ENCODE results near the gene TRABD2A. TPM values are rescaled to one million over a fixed set of nuclear protein-coding genes. Genes with fewer than 3 reads are reported as not detected.

TRABD2A gene
- total and polyA plus RNA-seq, 2 experiments from 2014 or later: not detected

- no peak for TF ChIP-seq CTCF (IDR thresholded peaks at IDR 0.05; ENCODE audit: low read depth, low read length)
- Histone ChIP-seq H3K4me3 (no peak overlapping the region), H3K27me3 (peaks cover 6% of the 10 kb centered on the region), H3K36me3 (no peaks in the 10 kb centered on the region), H3K4me1 (ENCODE audit: low read depth) (no peaks in the 10 kb centered on the region), H3K9me3 (ENCODE audit: low read depth) (no peaks in the 10 kb centered on the region), H3K27ac (no peak overlapping the region)
- peak in 1 of 2 donors; percentile 36 for DNase-seq (ENCODE audit: low read depth in 1 of 2, low spot score in 1 of 2)
Measured at GRCh38 chr2:84866122-84866521, 14.8 kb downstream of the TRABD2A start.

GRCh38 chr2:84865181-84865783, 15.6 kb downstream of the TRABD2A start:
- Histone ChIP-seq H3K36me3 (no peaks in the 10 kb centered on the region), H3K4me3 (no peak overlapping the region), H3K27ac (no peak overlapping the region), H3K9me3 (ENCODE audit: low read depth) (no peaks in the 10 kb centered on the region), H3K4me1 (ENCODE audit: low read depth) (no peaks in the 10 kb centered on the region), H3K27me3 (peaks cover 6% of the 10 kb centered on the region)
- no peak for TF ChIP-seq CTCF (IDR thresholded peaks at IDR 0.05; ENCODE audit: low read depth, low read length)
- DNase-seq (ENCODE audit: low read depth in 1 of 2, low spot score in 1 of 2): peak in 1 of 2 donors; percentile 55

GRCh38 chr2:84862006-84862405, 18.9 kb downstream of the TRABD2A start:
- H3K4me1 ChIP-seq (ENCODE audit: low read depth): no peaks in the 10 kb centered on the region
- peaks cover 6% of the 10 kb centered on the region for H3K27me3 ChIP-seq
- H3K36me3 ChIP-seq: no peaks in the 10 kb centered on the region
- no peak for TF ChIP-seq CTCF (IDR thresholded peaks at IDR 0.05; ENCODE audit: low read depth, low read length)
- no peak overlapping the region for H3K27ac ChIP-seq
- no peaks in the 10 kb centered on the region for H3K9me3 ChIP-seq (ENCODE audit: low read depth)
- DNase-seq (ENCODE audit: low read depth in 1 of 2, low spot score in 1 of 2): no peak
- no peak overlapping the region for H3K4me3 ChIP-seq

- DNase-seq (ENCODE audit: low read depth in 1 of 2, low spot score in 1 of 2): no peak
- peaks cover 6% of the 10 kb centered on the region for H3K27me3 ChIP-seq
- no peaks in the 10 kb centered on the region for H3K36me3 ChIP-seq
- no peak overlapping the region for H3K4me3 ChIP-seq
- H3K27ac ChIP-seq: no peak overlapping the region
- no peaks in the 10 kb centered on the region for H3K9me3 ChIP-seq (ENCODE audit: low read depth)
- TF ChIP-seq CTCF (IDR thresholded peaks at IDR 0.05; ENCODE audit: low read depth, low read length): no peak
- no peaks in the 10 kb centered on the region for H3K4me1 ChIP-seq (ENCODE audit: low read depth)
Measured at GRCh38 chr2:84861539-84861938, 19.3 kb downstream of the TRABD2A start.

GRCh38 chr2:84858937-84859336, 21.9 kb downstream of the TRABD2A start:
- no peaks in the 10 kb centered on the region for H3K36me3 ChIP-seq
- TF ChIP-seq CTCF (IDR thresholded peaks at IDR 0.05; ENCODE audit: low read depth, low read length): no peak
- DNase-seq (ENCODE audit: low read depth in 1 of 2, low spot score in 1 of 2): no peak
- H3K4me3 ChIP-seq: no peak overlapping the region
- H3K27ac ChIP-seq: no peak overlapping the region
- no peaks in the 10 kb centered on the region for H3K4me1 ChIP-seq (ENCODE audit: low read depth)
- no peaks in the 10 kb centered on the region for H3K9me3 ChIP-seq (ENCODE audit: low read depth)
- H3K27me3 ChIP-seq: peaks cover 6% of the 10 kb centered on the region
